ENCODE results near the gene SNCB.

SNCB gene

GRCh38 chr5:176621661-176622079, 8.7 kb downstream of the SNCB start:
- Histone ChIP-seq H3K4me1 (ENCODE audit: control insufficient read depth in 1 of 2, insufficient read depth in 1 of 2, low read depth in 1 of 2, low read length in 1 of 2) (peaks cover 0 to 12% of the 10 kb centered on the region in 2 experiments), H3K9me3 (no peaks in the 10 kb centered on the region), H3K36me3 (no peaks in the 10 kb centered on the region), H3K27me3 (peaks cover 97% of the 10 kb centered on the region), H3K27ac (no peak overlapping the region), H3K4me3 (ENCODE audit: low read depth in 1 of 2, low read length in 1 of 2) (no peak overlapping the region)
- no peak for TF ChIP-seq CTCF (IDR thresholded peaks at IDR 0.05)

GRCh38 chr5:176620333-176620981, 9.9 kb downstream of the SNCB start:
- Histone ChIP-seq H3K27me3 (peaks cover 97% of the 10 kb centered on the region), H3K27ac (no peak overlapping the region), H3K4me3 (ENCODE audit: low read depth in 1 of 2, low read length in 1 of 2) (no peak overlapping the region), H3K4me1 (ENCODE audit: control insufficient read depth in 1 of 2, insufficient read depth in 1 of 2, low read depth in 1 of 2, low read length in 1 of 2) (peaks cover 0 to 12% of the 10 kb centered on the region in 2 experiments), H3K9me3 (no peaks in the 10 kb centered on the region), H3K36me3 (no peaks in the 10 kb centered on the region)
- TF ChIP-seq CTCF (IDR thresholded peaks at IDR 0.05) = no peak

- Histone ChIP-seq H3K9me3 (no peaks in the 10 kb centered on the region), H3K4me3 (ENCODE audit: low read depth in 1 of 2, low read length in 1 of 2) (no peak overlapping the region), H3K27me3 (peaks cover 97% of the 10 kb centered on the region), H3K27ac (no peak overlapping the region), H3K36me3 (no peaks in the 10 kb centered on the region), H3K4me1 (ENCODE audit: control insufficient read depth in 1 of 2, insufficient read depth in 1 of 2, low read depth in 1 of 2, low read length in 1 of 2) (peaks cover 0 to 12% of the 10 kb centered on the region in 2 experiments)
- no peak for TF ChIP-seq CTCF (IDR thresholded peaks at IDR 0.05)
Measured at GRCh38 chr5:176619569-176620332, 10.6 kb downstream of the SNCB start.

- Histone ChIP-seq H3K36me3 (no peaks in the 10 kb centered on the region), H3K27ac (no peak overlapping the region), H3K4me3 (ENCODE audit: low read depth in 1 of 2, low read length in 1 of 2) (no peak overlapping the region), H3K4me1 (ENCODE audit: control insufficient read depth in 1 of 2, insufficient read depth in 1 of 2, low read depth in 1 of 2, low read length in 1 of 2) (peaks cover 0 to 12% of the 10 kb centered on the region in 2 experiments), H3K9me3 (no peaks in the 10 kb centered on the region), H3K27me3 (peaks cover 96% of the 10 kb centered on the region)
- TF ChIP-seq CTCF (IDR thresholded peaks at IDR 0.05) = no peak
Measured at GRCh38 chr5:176619203-176619568, 11.1 kb downstream of the SNCB start.

GRCh38 chr5:176618783-176619182, 11.6 kb downstream of the SNCB start:
- Histone ChIP-seq H3K27ac (no peak overlapping the region), H3K9me3 (no peaks in the 10 kb centered on the region), H3K36me3 (no peaks in the 10 kb centered on the region), H3K4me1 (ENCODE audit: control insufficient read depth in 1 of 2, insufficient read depth in 1 of 2, low read depth in 1 of 2, low read length in 1 of 2) (peaks cover 0 to 12% of the 10 kb centered on the region in 2 experiments), H3K27me3 (peaks cover 96% of the 10 kb centered on the region), H3K4me3 (ENCODE audit: low read depth in 1 of 2, low read length in 1 of 2) (no peak overlapping the region)
- TF ChIP-seq CTCF (IDR thresholded peaks at IDR 0.05) = no peak

All from neutrophil (primary cell).